Fibroblast of skin of scalp (primary cell): ENCODE results near the gene PAM16.

Experiments
- DNase-seq: peaks from one replicate; pipeline ENCODE4 v3.0.0-alpha.2; 2013

The PAM16 gene

GRCh38 chr16:4295581-4295980 lies 55.5 kb downstream of the PAM16 start:
- no peak for DNase-seq

GRCh38 chr16:4293822-4294457 lies 57.2 kb downstream of the PAM16 start:
- DNase-seq, result peak; percentile 81

GRCh38 chr16:4293181-4293716 lies 57.9 kb downstream of the PAM16 start:
- DNase-seq, result no peak

- no peak for DNase-seq
Observed at GRCh38 chr16:4291699-4292098, 59.4 kb downstream of the PAM16 start.
